GM10266 (cell line): ENCODE results near the gene WDR54.

ENCODE experiments used
- DNase-seq: peaks from one replicate; pipeline ENCODE4 v3.0.0; 2012; ENCODE audit errors: extremely low spot score
- CTCF ChIP-seq: IDR thresholded peaks from 2 replicates; pipeline ENCODE4 v1.5.1; 2012; ENCODE audit warnings: mild to moderate bottlenecking, low read depth; ENCODE audit not compliant: control insufficient read depth, insufficient read depth; ENCODE audit errors: missing control alignments

Gene WDR54

GRCh38 chr2:74390606-74391005, 30.9 kb upstream of the WDR54 start:
- no peak for DNase-seq
- TF ChIP-seq CTCF: no peak

GRCh38 chr2:74391209-74391579, 30.3 kb upstream of the WDR54 start:
- no peak for TF ChIP-seq CTCF
- no peak for DNase-seq

DNA sequence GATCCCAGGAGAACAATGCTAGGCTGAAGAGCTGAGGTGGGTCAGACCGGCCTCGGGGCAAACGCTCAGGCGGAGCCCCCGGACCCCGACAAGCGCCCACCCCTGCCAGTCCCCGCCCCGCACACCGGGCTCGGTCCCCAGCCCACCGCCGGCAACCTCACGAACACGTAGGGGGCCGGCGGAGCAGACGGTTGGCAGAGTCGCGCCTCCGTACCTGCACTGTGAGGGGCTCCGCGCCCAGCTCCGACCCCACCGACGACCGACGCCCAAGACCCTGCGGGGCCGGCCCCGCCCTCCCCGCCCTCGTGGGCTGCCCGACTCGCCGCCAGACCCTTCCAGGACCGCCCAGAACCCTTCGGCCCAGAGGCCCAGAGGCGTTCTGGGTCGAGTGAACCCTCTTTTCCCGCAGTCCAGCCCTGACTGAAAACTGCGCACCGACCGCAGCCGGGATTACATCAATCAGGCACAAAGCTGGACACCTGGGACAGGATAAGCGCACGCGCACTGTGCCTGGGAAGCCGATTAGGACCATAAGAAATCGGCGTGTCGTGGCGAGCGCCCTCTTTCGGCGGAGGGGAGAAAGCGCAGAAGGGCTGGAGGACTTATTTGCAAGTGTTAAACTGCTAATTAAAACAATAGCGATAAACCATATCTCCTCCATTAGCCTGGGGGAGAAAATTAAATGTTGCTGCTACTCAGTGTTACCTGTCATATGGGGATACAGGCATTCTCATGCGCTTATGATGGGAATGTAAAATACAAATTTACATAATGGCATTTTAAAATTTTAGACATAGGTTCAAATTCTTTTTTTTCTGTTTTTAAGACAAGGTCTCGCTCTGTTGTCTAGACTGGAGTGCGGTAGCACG, 29.7 kb upstream of the WDR54 start:
- DNase-seq: peak; percentile 94
- peak; percentile 99 for TF ChIP-seq CTCF

- no peak for DNase-seq
- TF ChIP-seq CTCF: peak; percentile 28
Observed at GRCh38 chr2:74392449-74392743, 29.1 kb upstream of the WDR54 start.

DNA sequence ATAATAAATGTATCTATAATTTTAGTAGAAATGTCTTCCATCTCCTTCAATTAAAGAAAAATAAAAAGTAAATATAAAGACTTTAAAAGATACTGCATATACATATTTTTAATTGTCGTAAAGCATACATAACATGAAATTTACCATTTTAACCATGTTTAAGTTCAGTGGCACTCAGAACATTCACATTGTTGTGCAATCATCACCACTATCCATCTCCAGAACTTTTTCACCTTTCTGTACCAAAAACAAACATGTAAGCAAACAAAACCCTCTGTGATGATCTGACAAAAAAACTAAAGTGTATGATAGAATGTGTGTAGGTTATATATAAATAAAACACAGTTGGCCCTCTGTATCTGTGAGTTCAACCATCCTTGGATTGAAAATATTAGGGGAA, 28.0 kb upstream of the WDR54 start:
- TF ChIP-seq CTCF: no peak
- no peak for DNase-seq

DNA sequence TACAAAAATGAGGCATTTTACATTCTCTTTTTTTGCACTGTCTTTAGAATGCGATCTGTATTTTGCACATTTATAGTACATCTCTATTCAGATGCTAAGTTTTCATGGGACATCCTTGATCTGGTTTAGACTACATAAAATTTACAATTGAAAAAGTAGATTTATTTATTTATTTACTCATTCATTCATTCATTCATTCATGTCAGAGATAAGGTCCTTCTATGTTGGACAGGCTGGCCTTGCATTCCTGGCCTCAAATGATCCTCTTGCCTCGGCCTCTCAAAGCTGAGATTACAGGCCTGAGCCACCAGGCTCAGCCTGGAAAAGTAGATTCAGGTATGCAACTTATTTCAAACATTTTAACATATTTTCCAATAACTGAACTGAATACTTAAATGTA, 25.4 kb upstream of the WDR54 start:
- no peak for TF ChIP-seq CTCF

DNA sequence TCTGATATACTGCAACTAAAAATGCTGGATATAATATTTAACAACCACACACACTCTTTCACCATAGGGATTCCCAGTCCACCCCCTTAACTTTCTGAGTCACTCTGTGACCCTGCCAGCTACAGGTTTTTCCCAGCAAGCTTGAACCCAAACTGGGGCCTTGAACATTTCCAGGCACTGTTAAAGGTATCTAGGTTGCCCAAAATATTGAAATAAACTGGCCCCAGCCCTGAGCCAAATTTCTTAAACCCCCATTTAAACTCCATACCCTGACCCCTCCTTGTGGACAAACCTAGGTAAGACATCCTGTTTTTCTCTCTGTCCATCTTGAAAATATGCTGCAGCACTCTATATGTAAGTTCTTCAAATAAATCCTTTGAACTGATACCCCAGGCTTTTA, 21.7 kb upstream of the WDR54 start:
- TF ChIP-seq CTCF: peak; percentile 50
- DNase-seq: peak; percentile 59

More for the DNA sequence above, 25.4 kb upstream of the WDR54 start:
- DNase-seq: no peak
